Right renal pelvis (tissue), 4 donors: ENCODE measurements around the gene TBX21. TPM values are rescaled to one million over a fixed set of nuclear protein-coding genes. Genes with fewer than 3 reads are reported as not detected.

Experiments used
- polyA plus RNA-seq, 4 donors: library from polyadenylated mRNA; unstranded; fragments of 120-200 nt; gene quantifications; one replicate each; pipeline ENCODE4 v1.2.1, GENCODE V29; 2013; ENCODE audit not compliant: insufficient read length in 4 of 4

Gene TBX21
- polyA plus RNA-seq, 4 donors: 0.05 to 0.37 (median 0.11) TPM

Other genes starting within 250 kb of the TBX21 start
- 100 to 1,000 TPM; 136 to 164 (median 143) TPM for gene NPEPPS, start 202.1 kb upstream of the TBX21 start, polyA plus RNA-seq
- gene KPNB1, start 83.3 kb upstream of the TBX21 start, polyA plus RNA-seq: 100 to 1,000 TPM; 222 to 265 (median 250) TPM
- gene TBKBP1, start 39.1 kb upstream of the TBX21 start, polyA plus RNA-seq: 10 to 100 TPM; 23.5 to 31.4 (median 27.1) TPM
- gene OSBPL7, start 88.6 kb downstream of the TBX21 start, polyA plus RNA-seq: 10 to 100 TPM; 11.4 to 14.1 (median 11.9) TPM
- 10 to 100 TPM; 54.5 to 63.0 (median 55.7) TPM for gene MRPL10, start 98.3 kb downstream of the TBX21 start, polyA plus RNA-seq
- gene LRRC46, start 98.4 kb downstream of the TBX21 start, polyA plus RNA-seq: 1 to 10 TPM; 1.8 to 2.6 (median 2.3) TPM
- 10 to 100 TPM; 42.4 to 62.5 (median 60.2) TPM for gene SCRN2, start 108.0 kb downstream of the TBX21 start, polyA plus RNA-seq
- gene SP6, start 117.9 kb downstream of the TBX21 start, polyA plus RNA-seq: 1 to 10 TPM; 2.3 to 3.3 (median 2.9) TPM
- gene SP2, start 163.0 kb downstream of the TBX21 start, polyA plus RNA-seq: 10 to 100 TPM; 24.3 to 25.7 (median 25.4) TPM
- 10 to 100 TPM; 21.1 to 22.6 (median 22.2) TPM for gene PNPO, start 208.3 kb downstream of the TBX21 start, polyA plus RNA-seq
- 10 to 100 TPM; 17.4 to 23.6 (median 22.0) TPM for gene PRR15L, start 224.6 kb downstream of the TBX21 start, polyA plus RNA-seq
- gene CDK5RAP3, start 237.9 kb downstream of the TBX21 start, polyA plus RNA-seq: 100 to 1,000 TPM; 118 to 153 (median 147) TPM